Stimulated activated CD4-positive, alpha-beta T cell treated with anti-CD3 and anti-CD28 coated beads, Interleukin-4, amount 100 ng/mL, for 4 hours (primary cell): ENCODE measurements around the gene CYP27B1.
"Not testable (repeated sequence)": the region's sequence is repeated elsewhere in the genome, so short reads cannot be mapped to it uniquely, and the experiment has no call there.

ENCODE experiments used
- DNase-seq, 2 experiments: peaks; one replicate each; pipeline ENCODE4 v3.0.0-alpha.2; 2020

Gene CYP27B1

GRCh38 chr12:57783466-57783801 is 16.6 kb upstream of the CYP27B1 start:
- no peak for DNase-seq

- DNase-seq = peak; percentile 93 to 98
Observed at GRCh38 chr12:57782608-57783465, 16.0 kb upstream of the CYP27B1 start, which contains the start of gene TSFM. Gene TSFM (plus strand): TSS chr12:57782787. CDS start chr12:57782802, 15 bp downstream.

- DNase-seq = no peak
Observed at GRCh38 chr12:57782243-57782607, 15.3 kb upstream of the CYP27B1 start.

DNA sequence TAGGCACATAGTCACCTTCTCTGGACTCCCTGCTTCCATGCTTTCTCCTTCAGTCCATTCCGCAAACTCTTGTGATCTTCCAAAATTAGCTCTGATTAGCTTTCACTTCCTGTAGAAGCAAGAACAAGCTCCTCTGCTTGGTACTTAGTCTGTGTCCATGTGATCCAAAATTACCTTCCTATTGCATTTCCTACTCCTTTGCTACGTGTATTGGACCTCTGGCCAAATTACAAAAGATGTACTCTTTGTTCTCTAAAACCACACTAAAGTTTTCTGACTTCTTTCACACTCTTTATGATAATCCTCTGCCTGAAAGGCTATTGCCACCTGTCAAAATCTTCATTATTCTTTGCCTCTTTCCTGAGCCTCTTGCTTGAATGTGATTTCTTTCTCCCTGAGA is 14.9 kb upstream of the CYP27B1 start:
- DNase-seq = no peak

DNA sequence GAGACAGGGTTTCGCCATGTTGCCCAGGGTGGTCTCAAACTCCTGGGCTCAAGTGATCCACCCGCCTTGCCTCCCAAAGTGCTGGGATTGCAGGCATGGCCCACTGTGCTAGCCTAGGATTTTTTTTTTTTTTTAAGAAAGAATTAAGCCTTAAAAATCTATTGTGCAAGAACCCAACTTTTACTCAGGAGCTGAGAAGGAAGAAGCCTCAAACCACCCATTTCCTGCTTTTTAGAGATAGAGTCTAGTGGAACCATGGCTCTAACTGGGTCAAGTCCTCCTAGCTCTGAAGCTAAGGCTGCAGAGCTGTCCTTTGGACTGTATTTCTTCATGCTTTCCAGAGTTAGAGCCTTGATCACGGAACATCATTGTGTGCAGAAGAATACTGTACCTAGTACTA is 14.4 kb upstream of the CYP27B1 start:
- no peak for DNase-seq

- DNase-seq = no peak
Observed at GRCh38 chr12:57780284-57780897, 13.5 kb upstream of the CYP27B1 start.

DNA sequence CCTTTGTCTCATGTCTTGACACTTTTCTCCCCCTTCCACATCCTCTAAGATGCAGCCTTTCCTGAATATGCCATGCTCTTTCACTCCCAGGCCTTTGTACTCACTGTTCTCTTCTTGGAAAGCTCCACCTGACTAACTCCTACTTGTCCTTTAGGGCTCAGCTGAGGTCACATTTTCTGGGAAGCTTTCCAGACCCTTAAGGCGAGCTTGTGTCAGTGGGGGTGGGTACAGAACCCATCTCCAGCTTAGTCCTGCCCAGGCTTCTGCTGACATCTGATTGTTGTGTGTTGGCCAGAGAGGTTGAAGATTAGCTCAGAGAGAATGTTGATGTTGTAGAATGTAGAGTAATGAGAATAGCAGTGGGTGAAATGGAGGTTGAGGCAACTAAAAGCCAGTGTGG is 12.9 kb upstream of the CYP27B1 start:
- DNase-seq = no peak

GRCh38 chr12:57777911-57778310 is 11.0 kb upstream of the CYP27B1 start:
- no peak for DNase-seq

DNA sequence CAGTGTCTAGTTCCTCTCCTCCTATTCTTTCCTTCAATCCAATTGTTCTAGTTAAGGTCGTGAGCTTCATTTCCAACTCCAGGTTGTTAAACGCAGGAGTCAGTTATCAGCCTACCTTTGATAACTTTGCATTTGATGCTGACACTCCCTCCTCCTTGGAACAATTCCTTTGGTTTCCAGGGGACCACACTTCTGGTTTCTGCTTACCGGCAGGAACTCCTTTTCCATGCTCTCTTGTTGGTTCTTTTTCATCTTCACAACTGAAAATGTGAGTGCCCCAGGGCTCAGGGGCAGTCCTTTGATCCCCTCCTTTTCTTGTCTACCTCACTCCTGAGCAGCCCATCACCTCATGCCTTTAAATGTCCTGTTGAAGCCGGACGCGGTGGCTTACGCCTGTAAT is 10.5 kb upstream of the CYP27B1 start:
- no peak for DNase-seq

GRCh38 chr12:57776247-57776587 is 9.3 kb upstream of the CYP27B1 start:
- no peak for DNase-seq

DNA sequence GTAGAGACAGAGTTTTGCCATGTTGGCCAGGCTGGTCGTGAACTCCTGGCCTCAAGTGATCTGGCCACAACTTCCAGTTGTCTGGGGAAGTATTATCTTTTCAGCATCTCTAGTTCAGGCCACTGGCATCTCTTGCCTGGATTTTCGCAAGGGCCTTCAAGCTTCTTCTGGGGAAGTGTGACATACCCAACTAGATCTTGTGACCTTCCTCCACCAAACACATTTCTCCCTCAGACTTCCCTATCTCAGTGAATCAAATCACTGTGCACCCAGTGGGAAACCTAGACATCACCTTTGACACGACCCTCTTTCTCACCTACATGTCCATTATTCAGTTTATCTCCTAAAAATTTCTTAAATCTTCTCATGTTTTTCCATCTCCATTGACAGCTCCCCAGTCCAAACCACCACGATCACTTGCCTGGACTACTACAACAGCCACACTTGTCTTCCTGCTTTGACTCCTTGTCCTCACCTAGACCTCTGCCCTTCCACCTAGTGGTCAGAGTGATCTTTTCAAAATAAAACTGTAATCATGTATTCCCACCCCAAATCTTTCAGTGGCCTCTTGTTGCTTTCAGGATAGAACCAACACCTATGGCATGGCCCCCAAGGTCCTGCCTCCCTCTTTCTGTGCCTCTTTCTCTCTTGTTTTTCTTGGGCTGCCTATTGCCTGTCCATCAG is 8.8 kb upstream of the CYP27B1 start:
- DNase-seq = no peak

- no peak for DNase-seq
Observed at GRCh38 chr12:57775044-57775443, 8.2 kb upstream of the CYP27B1 start.

- DNase-seq = not testable (repeated sequence)
Observed at GRCh38 chr12:57774634-57775033, 7.8 kb upstream of the CYP27B1 start.

DNA sequence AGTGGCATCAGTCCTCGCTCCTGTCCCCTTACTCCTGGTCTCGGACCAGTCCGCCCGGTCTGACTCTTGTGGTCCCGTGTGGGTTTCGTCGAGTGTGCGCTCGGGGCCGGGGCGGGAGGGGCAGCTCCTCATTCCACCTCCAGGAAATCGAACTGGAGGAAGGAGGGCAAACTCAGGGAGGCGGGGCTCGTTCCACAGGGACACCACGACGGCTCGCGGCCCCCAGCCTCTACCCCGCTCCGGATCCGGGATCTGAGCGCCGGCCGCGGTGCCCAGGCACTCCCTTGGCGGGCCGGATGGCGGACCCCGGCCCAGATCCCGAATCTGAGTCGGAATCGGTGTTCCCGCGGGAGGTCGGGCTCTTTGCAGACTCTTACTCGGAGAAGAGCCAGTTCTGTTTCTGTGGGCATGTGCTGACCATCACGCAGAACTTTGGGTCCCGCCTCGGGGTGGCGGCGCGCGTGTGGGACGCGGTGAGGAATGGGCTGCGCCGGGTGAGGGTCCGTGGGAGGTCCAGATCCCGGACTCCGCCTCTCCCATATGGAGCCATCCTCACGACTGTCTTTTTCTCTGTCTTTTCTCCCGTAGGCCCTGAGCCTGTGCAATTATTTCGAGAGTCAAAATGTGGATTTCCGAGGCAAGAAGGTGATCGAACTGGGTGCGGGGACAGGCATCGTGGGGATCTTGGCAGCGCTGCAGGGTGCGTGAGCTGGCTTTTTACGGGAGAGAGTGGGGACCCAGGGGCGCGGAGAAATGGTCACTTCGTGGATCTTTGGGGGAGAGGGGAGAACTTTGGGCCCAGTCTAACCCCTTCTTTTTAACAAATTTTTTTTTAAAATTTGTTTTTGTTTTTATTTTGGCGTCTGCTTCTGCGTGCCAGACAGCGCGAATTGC is 5.8 kb upstream of the CYP27B1 start, which contains the start of gene EEF1AKMT3:
TSS of gene EEF1AKMT3 (plus strand) at position 186 of the 894 bp plus-strand sequence. CDS start at position 297, 111 bp downstream.
- DNase-seq = no peak

GRCh38 chr12:57771873-57772428 is 5.1 kb upstream of the CYP27B1 start, which contains the start of gene METTL1:
Gene METTL1 (minus strand): TSS chr12:57772105. CDS start chr12:57772083, 22 bp downstream.
- peak; percentile 89 to 95 for DNase-seq

DNA sequence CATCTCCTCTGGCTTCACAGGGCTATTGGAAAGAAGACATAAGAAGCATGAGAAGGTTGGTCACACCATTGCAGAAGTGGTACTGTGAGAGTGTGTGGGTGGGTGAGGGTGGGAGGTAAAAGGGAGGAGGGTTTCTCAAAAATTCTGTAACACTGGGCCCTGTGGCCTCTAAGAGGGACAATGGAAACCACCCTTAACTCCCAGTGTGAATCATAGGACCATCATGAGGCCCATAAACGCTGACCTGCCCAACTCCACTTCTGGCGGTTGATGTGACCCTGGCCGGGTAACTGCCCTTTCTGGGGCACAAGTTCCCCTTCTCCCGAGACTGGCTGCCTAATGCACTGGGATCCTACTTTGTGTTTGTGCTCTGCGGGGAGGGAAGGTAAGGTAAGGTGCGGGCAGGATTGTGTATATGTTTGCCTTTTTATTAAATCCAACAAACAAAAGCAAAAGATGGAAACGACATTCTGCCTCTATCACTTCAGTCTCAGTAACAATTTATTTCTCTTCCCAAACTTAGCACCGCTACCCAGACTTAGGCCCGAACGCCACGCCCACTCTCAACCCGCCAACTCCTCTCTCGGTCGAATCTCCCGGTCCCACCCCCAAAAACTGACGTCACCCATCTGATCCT is 4.5 kb upstream of the CYP27B1 start:
- DNase-seq = peak; percentile 87 to 92

GRCh38 chr12:57770734-57771133 is 3.9 kb upstream of the CYP27B1 start:
- DNase-seq = no peak

- no peak for DNase-seq
Observed at GRCh38 chr12:57769594-57769993, 2.7 kb upstream of the CYP27B1 start.

DNA sequence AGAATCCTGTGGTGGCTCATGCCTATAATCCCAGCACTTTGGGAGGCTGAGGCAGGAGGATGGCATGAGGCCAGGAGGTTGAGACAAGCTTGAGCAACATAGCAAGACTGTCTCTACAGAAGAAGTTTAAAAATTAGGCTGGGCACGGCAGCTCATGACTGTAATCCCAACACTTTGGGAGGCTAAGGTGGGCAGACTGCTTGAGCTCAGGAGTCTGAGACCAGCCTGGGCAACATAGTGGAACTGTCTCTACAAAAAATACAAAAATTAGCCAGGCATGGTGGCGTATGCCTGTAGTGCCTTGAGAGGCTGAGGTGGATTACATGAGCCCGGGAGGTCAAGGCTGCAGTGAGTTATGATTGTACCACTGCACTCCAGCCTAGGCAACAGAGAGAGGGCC is 998 bp upstream of the CYP27B1 start:
- no peak for DNase-seq

DNA sequence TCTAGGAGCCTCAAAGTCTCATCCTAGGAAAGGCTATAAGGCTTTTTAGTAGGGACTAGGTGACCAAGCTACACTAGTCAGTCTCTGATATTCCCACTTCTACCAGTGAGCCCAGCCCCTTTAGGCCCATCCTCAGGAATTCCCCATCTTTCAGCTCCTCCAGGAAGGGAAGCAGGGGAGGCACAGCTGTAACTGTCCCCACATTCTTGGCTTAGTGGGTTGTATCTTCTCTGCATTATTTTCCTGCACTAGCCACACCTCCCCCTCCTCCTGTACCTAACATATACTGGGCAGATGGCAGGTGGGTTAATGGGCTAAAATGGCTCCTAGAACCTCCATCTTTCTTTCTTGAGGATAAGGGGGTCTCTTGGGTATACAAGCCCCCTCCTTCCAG is 424 bp upstream of the CYP27B1 start:
- DNase-seq = no peak

DNA sequence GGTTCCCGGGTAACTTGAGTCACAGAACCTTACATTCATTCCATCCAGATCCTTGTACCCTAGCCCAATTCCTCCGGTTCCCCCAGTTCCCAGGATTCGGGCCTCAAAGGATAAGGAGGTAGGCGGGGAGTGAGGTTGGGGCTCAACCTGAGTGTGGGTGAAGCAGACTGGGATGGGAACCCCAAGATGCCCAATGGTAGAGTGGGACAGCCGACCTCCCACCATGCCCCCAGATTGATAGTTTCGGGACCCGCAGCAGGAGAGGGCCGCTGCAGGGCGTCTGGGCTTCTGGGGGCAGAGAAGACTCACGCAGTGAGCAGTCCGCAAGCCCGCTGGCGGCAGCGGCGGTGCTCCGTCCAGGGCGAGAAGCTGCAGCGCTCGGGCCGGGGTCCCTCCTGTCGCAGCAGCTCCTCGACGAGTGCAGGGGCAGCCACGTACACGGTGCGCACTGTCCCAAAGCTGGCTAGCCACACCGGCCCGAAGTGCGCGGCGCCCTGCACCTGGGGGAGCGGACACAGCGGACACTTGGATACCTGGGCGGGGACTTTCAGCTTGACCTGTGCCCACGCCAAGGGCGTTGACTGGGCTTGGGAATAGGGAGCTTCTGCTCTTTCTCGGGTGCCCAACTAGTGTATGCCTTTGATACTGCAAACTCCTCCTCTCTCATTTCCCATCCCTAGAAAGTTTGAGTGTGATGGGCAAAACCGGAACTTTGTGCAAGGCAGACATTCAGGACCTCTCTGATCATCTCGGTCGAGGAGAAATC is 997 bp downstream of the CYP27B1 start:
- DNase-seq = no peak
